Measurements from ENCODE around the gene PILRA.
"Not testable (repeated sequence)": the region's sequence is repeated elsewhere in the genome, so short reads cannot be mapped to it uniquely, and the experiment has no call there.

Gene PILRA

DNA sequence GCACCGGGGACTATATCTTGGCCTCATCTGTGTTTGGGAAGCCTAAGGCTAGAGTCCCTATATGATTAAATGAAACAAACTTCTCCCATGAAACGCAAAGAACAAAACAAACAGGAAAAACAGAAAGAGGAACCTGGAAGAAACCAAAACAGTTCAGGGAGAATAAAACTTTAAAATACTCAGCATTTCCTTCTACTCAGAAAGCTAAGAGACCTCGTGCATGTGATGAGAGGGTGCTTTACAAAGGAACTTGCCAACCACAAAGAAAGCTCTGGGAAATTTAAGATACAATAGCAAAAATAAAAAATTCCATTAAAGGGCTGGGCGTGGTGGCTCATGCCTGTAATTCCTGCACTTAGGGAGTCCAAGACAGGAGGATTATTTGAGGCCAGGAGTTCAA, 6.9 kb downstream of the PILRA start:
- no peak for DNase-seq

DNA sequence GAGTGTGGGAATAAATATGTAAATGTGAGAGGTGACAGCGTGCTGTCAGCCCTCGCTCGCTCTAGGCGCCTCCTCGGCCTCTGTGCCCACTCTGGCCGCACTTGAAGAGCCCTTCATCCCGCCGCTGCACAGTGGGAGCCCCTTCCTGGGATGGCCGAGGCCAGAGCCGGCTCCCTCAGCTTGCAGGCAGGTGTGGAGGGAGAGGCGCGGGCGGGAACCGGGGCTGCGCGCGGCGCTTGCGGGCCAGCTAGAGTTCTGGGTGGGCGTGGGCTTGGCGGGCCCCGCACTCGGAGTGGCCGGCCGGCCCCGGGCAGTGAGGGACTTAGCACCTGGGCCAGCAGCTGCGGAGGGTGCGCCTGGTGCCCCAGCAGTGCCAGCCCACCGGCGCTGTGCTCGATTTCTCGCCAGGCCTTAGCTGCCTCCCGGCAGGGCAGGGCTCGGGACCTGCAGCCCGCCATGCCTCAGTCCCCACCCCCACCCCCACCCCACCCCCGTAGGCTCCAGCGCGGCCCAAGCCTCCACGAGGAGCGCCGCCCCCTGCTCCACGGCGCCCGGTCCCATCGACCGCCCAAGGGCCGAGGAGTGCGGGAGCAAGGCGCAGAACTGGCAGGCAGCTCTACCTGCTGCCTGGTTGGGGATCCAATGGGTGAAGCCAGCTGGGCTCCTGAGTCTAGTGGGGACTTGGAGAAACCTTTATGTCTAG, 8.4 kb downstream of the PILRA start:
- DNase-seq, result not testable (repeated sequence)

DNA sequence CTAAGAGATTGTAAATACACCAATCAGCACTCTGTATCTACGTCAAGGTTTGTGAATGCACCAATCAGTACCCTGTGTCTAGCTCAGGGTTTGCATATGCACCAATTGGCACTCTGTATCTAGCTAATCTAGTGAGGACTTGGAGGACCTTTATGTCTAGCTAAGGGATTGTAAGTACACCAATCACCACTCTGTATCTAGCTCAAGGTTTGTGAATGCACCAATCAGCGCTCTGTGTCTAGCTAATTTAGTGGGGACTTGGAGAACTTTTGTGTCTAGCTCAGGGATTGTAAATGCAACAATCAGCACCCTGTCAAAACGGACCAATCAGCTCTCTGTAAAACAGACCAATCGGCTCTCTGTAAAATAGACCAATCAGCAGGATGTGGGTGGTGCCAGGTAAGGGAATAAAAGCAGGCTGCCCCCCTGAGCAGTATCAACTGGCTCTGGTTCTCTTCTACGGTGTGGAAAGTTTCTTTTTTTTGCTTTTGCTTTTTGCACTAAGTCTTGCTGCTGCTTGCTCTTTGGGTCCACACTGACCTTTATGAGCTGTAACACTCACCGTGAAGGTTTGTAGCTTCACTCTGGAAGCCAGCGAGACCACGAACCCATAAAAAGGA, 9.1 kb downstream of the PILRA start:
- not testable (repeated sequence) for DNase-seq

DNA sequence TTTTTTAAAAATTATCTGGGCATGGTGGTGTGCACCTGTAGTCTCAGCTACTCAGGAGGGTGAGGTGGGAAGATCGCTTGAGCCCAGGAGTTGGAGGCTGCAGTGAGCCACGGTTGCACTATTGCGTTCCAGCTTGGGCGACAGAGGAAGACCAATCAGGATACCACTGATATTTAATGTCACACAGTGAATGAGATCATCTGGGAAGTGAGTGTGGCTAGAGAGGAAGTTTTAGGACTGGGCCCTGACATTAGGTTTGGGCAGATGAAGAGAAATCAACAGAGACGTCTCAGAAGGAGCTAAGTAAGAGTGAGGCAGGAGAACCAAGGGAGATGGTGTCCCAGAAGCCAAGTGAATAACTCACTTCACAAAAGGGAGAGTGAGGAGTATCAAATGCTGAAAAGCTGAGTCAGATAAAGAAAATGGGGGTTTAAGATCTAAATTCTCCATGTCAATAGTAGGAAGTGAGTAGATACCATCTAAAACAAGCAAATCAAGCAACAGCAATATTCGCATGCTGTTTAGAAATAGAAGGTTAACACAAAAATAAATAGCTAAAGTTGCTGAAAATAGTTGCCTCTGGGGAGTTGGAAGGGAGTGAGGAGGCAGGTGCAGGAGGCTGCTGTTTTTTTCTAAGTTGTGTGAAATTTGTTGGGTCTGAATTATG, 11.5 kb downstream of the PILRA start:
- DNase-seq, result no peak

DNA sequence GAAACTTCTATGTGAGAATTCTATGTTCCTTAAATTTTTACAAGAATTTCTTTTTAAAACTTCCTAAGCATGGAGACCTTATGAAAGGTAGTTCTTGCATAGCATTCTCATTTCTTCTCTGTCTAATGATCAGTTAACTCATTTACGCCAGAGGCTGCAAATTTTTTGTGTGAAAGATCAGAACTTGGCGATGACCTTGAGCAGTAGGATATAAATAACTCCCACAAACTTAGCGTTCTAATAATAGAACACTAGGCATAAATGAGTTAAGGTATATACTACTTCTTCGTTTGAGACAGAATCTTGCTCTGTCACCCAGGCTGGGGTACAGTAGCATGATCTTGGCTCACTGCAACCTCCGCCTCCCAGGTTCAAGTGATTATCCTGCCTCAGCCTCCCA, 13.7 kb downstream of the PILRA start:
- DNase-seq, result no peak

DNA sequence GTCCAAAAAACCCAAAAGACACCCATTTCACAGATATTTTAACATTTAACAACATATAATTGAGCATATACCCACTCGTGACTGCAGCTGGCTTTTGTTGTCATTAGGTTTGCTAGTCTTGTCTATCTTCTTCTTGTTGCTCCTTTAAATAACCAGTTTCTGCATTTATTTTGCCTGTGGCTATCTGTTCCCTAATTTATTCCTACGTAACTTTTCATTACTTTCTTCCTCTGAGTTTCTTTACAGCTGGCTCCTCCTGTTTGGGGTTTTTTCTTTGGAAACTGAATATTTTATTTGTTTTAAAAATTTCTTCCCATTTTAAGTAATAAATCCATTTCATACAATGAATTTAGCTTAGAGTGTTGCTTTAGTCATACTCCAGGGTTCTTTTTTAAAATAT, 14.4 kb downstream of the PILRA start:
- no peak for DNase-seq

DNA sequence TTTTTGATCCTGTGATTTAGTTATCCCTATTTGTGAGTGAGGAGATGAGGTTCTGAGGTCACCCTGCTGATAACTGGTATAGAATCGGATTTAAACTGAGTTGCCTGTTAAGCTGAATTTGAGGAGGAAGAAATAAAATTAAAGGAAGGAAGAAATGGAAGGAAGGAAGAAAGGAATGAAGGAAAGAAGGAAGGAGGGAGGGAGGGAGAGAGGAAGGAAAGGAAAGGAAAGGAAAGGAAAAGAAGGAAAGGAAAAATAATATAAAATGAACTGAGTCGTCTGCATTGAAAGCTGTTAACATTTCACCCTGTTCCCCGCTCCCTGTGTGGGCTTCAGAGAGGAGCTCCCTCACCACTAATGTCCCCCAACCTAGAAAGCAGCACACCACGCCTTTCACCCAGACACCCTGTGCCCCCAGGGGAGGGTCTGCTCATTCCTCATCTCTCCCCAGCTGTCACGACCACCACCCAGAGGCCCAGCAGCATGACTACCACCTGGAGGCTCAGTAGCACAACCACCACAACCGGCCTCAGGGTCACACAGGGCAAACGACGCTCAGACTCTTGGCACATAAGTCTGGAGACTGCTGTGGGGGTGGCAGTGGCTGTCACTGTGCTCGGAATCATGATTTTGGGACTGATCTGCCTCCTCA, 16.3 kb downstream of the PILRA start:
- no peak for DNase-seq

DNA sequence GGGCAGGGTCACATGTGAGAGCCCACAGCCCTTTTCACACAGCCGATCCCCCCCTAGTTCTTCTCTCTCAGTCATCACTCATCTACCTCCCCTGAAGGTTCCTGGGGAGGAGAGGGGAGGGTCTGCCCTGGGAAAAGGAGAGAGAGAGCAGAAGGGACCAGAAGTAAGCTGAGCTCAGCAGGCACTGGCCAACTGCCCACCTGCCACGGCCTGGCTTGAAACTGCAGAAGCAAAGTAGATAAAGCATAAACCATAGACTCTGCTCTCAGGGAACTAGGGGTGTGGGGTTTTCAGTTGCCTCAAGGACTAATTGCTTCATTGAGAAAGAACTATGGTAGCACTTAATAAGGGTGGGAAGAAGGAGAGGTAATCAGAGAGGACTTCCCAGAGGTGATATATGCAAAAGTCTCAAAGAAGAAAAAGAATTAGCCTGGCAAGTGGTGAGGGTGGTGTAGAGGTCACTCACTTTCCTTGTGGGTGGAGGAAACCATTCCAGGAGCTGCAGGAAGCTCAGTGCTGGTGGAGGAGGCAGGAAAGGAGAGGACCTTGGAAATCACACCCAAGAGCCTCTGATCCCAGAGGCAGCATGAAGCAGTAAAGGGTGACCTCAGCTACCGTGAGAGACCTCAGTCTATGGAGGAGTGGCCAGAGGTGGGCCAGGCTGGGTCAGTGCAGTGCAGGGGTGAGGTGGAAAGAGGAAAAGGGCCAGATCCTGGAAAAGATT, 17.2 kb downstream of the PILRA start:
- no peak for DNase-seq

DNA sequence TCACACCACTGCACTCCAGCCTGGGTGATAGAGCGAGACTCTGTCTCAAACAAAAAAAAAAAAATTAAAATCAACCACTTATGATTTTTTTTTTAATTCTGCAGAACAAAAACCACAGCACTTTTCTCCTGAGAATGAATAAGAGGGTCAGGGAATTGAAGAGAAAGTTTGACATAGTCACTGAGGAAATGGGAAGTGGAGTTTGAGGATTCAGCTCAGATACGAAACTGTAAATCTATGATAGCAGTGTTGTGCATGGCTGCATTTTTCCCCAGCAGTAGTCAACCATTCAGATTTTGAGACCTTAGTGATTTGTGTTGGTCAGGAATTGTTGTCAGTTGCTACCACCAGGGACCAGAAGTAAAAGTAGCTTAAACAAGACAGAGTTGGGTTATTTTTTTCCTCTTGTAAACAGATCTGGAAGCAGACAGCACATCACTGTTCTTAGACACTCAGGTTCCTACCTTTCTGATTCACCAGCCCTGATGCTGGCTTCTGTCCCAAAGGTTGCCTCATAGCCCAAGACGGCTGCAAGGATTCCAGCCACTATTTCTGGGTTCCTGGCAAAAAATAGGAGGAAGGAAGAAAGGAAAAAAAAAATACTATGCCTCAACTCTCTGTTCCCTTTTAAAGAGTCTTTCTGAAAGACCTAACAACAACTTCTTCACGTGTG, 20.1 kb downstream of the PILRA start:
- DNase-seq, result no peak

DNA sequence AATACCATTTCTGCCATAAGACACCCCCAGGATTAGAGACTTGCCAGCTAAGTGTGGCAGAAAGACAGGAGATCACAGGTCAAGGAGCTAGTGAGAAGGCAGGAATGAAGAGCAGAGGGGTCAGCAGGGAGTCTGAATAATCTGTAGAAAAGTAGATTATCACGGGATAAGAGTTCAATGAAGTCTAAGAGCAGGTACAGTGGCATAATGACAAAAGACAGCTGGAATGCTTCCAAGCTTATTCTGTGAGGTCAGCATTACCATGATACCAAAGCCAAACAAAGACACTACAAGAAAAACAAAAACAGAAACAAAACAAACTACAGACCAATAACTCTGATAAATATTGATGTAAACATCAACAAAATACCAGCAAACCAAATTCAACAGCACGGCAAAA, 20.8 kb downstream of the PILRA start:
- no peak for DNase-seq

DNA sequence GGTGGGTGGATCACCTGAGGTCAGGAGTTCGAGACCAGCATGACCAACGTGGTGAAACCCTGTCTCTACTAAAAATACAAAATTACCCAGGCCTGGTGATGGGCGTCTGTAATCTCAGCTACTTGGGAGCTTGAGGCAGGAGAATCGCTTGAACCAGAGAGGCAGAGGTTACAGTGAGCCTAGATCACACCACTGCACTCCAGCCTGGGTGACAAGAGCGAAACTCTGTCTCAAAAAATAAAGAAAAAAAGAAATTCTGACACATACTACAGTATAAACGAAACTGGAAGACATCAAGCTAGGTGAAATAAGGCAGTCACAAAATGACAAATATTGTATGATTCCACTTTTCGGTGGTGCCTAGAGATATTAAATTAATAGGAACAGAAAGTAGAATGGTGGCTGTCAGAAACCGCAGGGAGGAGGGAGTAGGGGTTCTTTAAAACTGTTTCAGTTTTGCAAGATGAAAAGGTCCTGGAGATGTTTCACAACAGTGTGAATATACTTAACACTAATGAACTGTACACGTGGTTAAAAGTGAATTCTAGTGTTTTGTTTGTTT, 23.2 kb downstream of the PILRA start:
- DNase-seq, result no peak

DNA sequence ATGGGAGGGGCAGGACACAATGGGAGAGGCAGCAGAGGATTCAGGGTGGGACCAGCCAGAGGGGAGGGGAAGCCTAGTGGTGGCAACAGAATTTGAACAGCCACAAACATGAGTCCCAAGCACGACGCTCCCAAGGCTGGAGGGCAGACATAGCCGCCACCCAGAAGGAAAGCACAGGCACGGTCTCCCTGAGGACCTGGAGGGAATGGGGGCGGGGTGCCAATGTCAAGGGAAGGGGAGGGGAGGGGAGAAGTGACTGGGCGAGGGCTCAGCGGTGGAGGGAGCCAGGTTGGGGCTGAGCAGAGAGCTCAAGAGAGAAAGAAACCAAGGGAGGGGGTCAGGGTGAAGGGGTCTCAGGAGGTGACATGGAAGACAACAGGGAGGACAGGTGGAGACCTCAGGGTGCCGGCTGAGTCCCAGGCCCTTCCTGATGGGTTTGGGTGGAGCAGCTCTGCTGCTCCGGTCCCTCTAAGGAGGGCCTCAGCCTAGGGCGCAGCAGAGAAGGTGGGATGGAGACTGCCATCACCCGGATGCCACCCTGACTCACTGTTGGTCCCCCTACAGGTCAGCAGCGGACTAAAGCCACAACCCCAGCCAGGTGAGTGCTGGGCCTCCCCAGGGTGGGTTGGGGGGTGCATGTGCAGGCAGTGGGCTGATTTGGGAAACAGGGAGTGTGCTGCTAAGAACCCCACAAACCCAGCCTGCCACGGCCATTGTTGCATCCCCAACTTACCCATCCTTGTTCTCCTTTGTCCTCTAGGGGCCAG, 24.2 kb downstream of the PILRA start:
- no peak for DNase-seq

DNA sequence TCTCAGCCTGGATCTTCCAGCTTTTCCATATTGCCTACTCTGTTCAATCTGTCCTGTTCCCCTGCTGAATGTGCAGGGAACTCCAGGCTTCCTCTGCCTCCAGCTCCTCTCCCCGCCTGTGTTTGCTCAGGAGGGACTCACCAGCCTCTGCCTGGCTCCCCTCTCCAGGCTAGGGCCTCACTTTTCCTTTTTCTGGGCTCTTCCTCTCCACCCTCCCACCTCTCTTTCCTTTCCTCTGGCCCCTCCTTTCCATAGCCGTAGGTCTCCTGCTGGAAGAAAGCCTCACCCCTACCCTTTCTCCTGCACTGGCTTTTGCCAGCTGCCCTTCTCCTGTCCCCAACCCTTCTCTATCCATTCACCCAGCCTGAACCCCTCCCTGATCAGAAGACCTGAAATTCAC, 25.0 kb downstream of the PILRA start:
- no peak for DNase-seq

DNA sequence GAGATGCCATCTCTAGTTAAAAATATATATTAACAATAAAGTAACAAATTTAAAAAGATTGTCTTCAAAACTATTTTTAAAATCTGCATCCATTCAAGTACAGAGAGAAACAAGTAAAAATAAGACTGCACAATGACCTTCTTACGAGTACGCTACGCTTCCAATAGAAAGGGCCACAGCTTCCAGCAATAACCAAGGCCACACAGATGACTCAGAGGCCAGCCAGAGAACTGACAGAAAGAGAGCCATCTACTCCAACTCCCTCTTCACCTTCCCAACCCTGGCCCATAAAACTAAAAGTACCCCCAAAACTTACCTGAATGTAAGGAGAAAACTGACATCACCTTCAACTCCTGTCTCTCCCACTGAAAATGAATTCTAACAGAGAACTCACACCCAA, 26.8 kb downstream of the PILRA start:
- no peak for DNase-seq

DNA sequence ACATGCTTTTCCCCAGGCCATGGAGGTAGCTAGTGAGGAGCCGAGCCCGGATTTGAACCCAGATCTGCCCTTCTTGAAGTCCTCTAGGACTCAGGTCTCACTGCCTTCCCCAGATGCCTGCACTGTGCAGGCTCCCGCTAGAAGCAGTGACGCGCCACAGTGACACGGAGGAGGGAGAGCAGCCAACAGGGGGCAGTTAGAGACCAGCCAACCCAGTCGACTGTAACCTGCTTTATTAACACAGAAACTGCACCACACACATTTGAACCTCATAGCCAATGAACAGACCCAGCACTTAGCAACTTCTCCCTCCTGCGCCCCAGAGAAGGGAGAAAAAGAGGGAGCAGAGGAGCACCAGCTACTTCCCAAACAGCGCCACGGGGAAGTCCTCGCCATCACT, 27.4 kb downstream of the PILRA start:
- no peak for DNase-seq

DNA sequence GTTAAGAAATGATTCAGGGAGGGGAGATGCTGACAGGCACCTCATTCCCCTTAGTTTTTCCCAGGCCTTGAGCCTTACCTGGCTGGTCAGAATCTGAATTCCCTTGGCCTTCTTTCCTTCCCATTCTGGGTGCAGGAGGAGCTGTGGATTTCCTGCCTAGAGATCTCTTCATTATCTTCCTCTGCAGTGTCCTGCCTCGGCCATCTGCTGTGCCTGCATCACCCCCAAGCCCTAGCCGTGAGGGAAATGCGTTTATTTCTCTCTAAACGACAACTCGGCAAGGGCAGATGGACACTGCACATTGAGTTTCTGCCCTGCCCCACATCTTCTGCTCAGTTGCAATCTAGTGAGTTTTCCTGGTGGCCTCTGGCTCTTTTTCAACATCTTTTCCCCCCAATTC, 28.5 kb downstream of the PILRA start:
- DNase-seq, result no peak

DNA sequence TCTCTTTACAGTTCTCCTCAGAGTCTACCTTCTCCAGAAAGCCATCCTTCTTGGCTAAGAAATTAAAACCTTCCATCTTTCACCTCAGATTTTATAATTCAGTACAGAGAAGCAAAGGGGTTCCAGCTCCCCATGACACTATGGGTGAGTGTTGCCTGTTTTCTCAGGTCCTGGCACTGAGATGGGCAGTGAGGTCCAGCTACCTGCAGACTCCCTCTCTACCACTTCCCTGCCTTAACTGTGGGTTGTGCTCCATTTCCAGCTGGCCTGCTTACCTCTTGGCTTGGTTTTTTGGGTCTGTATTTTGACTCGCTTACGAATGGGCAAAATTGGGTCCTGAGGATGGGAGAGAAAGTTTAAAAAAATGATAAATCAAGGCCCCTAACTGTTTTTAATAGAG, 29.0 kb downstream of the PILRA start:
- DNase-seq, result no peak

DNA sequence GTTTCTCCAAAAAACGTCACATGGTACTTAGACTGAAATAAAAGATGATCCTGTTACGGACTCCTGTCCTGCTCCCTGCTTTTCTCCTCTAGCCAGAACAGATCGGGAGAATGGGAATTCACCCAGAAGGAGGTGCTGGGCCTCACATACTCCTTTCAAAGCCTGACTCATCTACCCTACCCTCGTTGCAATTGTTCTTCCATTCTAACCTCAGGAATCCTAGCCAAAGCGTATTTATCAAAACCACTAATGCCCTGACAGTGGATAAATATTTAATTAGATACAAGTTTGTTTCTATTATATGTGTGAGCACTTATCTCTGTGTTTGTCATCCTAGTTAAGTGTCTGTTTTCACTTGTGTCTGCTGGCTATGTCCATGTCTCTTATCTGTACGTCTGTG, 33.5 kb downstream of the PILRA start:
- DNase-seq, result no peak

DNA sequence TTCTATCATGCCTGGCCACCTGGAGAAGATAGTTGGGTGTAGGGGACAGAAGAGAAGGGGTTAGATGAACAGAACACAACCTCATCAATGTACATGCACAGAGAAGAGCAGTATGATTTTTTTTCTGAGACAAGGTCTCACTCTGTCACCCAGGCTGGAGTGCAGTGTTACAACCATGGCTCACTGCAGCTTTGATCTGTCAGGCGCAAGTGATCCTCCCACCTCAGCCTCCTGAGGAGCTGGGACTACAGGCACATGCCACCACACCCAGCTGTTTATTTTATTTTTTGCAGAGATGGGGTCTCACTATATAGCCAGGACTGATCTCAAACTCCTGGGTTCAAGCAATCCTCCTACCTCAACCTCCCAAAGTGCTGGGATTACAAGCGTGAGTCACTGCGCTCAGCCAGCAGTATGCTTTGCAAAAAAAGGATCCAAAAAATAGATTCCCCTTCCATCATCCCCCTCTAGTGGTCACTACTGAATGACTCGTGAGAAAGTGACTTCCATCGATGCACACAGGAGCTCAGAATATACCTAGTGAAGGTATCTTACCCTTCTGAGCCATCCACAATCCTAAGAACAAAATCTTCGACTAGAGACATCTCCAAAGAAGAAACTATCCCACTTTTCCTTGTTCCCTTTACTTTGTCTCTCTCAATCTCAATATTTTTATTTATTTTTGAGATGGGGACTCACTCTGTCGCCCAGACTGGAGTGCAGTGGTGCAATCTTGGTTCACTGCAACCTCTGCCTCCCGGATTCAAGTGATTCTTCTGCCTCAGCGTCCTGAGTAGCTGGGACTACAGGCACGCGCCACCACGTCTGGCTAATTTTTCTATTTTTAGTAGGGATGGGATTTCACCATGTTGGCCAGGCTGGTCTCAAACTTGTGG, 34.2 kb downstream of the PILRA start:
- peak in 1 of 2 donors; percentile 21 for DNase-seq

DNA sequence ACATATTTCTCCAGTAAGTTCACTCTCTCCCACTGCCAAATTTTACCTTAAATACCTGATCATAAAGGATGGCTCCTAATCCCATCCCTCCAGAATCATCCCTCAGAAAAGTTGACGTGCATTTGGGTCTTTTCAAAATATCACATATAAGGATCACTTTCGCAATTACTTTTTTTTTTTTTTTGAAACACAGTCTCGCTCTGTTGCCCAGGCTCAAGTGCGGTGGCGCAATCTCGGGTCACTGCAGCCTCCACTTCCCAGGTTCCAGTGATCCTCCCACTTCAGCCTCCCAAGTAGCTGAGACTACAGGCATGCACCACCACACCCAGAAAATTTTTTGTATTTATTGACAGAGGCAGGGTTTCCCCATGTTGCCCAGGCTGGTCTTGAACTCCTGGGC, 37.8 kb downstream of the PILRA start:
- DNase-seq, result no peak
